ENCODE data around the gene NUP50.

NUP50 gene

DNA sequence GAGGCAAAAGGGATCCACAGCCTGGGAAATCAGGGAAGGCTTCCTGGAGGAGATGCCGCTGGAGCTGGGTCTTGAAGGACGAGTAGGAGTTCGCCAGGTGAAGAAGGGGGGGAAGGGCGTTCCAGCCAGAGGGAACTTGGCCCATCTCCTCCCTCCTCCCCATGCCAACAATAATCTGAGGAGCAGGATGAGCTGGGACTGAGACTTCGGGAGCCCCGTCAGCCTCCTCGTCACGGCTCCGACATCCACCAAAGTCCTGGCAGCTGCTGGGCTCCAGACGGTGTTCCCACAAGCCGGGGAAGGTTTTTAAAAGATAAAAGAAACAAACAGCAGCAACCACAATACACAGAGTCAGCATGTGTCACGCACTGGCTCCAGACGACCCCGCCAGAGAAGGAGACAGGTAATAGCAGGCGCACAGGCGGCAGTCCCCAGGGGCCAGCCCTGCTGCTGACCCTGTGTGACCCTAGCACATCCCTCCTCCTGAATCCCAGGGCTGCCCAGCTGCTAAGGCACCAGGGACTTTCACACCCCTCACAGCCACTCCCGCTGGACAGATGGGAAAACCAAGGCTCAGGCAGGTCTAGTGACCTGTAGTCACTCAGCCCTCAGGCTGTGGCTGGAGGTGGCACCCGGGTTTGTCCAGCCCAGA is 37.3 kb downstream of the NUP50 start:
- H3K36me3 ChIP-seq: peaks cover 100% of the 10 kb centered on the region
- no peak overlapping the region for H3K4me3 ChIP-seq (ENCODE audit: low read depth in 1 of 2, low read length in 1 of 2)
- H3K4me1 ChIP-seq (ENCODE audit: control insufficient read depth in 1 of 2, insufficient read depth in 1 of 2, low read depth in 1 of 2, low read length in 1 of 2): no peaks in the 10 kb centered on the region
- H3K27me3 ChIP-seq: no peaks in the 10 kb centered on the region
- TF ChIP-seq, protein P1, sequence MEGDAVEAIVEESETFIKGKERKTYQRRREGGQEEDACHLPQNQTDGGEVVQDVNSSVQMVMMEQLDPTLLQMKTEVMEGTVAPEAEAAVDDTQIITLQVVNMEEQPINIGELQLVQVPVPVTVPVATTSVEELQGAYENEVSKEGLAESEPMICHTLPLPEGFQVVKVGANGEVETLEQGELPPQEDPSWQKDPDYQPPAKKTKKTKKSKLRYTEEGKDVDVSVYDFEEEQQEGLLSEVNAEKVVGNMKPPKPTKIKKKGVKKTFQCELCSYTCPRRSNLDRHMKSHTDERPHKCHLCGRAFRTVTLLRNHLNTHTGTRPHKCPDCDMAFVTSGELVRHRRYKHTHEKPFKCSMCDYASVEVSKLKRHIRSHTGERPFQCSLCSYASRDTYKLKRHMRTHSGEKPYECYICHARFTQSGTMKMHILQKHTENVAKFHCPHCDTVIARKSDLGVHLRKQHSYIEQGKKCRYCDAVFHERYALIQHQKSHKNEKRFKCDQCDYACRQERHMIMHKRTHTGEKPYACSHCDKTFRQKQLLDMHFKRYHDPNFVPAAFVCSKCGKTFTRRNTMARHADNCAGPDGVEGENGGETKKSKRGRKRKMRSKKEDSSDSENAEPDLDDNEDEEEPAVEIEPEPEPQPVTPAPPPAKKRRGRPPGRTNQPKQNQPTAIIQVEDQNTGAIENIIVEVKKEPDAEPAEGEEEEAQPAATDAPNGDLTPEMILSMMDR (IDR thresholded peaks at IDR 0.05): no peak
- no peak overlapping the region for H3K27ac ChIP-seq
- no peaks in the 10 kb centered on the region for H3K9me3 ChIP-seq

DNA sequence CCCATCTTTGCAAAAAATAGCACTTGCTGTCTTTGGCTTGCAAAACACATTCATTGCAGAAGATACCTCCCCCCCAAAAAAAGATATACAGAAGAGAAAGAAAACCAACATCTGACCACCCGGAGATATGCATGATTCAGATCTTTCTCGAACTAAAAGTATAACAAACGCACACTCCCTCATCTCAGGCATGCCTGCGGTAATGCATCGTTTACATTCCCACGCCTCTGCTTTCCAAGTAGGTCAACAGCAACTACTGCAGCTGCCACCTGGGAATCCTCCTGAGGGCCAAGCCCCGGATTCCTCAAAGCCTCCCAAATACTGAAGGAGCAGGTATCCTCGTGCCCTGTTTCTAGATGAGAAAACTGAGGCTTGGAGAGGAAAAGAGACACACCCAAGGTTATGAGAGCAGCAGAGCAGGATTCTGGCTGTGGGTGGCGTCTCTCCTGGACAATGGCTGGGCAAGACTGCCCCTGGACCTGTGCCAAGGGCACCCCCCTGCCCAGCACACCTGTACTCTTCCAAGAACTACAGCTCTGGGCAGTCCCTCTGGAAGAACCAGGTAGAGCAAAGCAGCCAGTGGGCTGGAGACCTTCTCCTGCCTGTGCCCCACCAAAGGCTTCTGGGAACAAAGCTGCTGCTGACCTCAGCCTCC is 38.1 kb downstream of the NUP50 start:
- Histone ChIP-seq H3K27ac (no peak overlapping the region), H3K4me3 (ENCODE audit: low read depth in 1 of 2, low read length in 1 of 2) (no peak overlapping the region), H3K36me3 (peaks cover 100% of the 10 kb centered on the region), H3K9me3 (no peaks in the 10 kb centered on the region), H3K4me1 (ENCODE audit: control insufficient read depth in 1 of 2, insufficient read depth in 1 of 2, low read depth in 1 of 2, low read length in 1 of 2) (no peaks in the 10 kb centered on the region), H3K27me3 (no peaks in the 10 kb centered on the region)
- TF ChIP-seq, protein P1 (IDR thresholded peaks at IDR 0.05): no peak

DNA sequence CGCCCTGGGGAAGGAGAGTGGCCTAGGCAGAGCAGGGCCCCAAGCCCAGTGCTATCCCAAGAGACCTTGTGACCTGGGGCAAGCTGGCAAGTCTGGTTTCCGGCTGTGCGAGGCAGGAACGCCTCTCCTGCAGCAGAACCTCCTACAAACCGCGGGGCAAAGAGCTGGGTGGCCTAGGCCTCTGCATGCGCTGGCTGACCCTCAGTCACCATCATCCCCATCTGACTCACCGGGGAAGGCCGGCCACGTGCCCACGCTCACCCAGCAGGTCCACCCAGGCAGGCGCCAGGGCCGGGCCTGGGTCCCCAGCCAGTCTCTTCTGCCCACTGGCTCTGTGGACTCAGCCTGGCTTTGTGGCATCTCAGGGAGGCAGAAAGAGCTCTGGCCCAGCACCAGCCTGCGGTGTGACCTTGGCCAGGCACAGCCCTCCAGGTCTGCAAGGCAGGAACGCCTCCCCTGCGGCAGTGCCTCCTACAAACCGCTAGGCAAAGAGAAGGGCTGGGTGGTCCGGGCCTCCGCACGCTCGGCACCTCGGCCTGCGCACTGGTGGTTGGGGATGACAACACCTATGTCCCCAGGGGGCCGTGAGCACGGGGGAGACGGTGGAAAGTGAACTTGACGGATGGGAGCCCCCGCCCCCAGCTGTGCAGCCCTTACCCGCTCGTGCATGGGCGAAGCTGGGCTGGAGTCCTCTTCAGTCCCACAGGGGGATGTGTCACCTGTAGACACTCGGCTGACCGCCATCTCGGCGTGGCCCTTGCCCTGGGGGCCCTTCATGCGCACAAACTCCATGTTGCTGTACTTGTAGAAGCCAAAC is 38.8 kb downstream of the NUP50 start:
- H3K4me3 ChIP-seq (ENCODE audit: low read depth in 1 of 2, low read length in 1 of 2): no peak overlapping the region
- no peaks in the 10 kb centered on the region for H3K9me3 ChIP-seq
- no peak overlapping the region for H3K27ac ChIP-seq
- H3K4me1 ChIP-seq (ENCODE audit: control insufficient read depth in 1 of 2, insufficient read depth in 1 of 2, low read depth in 1 of 2, low read length in 1 of 2): no peaks in the 10 kb centered on the region
- peaks cover 97% of the 10 kb centered on the region for H3K36me3 ChIP-seq
- H3K27me3 ChIP-seq: no peaks in the 10 kb centered on the region
- TF ChIP-seq, protein P1 (IDR thresholded peaks at IDR 0.05): no peak

DNA sequence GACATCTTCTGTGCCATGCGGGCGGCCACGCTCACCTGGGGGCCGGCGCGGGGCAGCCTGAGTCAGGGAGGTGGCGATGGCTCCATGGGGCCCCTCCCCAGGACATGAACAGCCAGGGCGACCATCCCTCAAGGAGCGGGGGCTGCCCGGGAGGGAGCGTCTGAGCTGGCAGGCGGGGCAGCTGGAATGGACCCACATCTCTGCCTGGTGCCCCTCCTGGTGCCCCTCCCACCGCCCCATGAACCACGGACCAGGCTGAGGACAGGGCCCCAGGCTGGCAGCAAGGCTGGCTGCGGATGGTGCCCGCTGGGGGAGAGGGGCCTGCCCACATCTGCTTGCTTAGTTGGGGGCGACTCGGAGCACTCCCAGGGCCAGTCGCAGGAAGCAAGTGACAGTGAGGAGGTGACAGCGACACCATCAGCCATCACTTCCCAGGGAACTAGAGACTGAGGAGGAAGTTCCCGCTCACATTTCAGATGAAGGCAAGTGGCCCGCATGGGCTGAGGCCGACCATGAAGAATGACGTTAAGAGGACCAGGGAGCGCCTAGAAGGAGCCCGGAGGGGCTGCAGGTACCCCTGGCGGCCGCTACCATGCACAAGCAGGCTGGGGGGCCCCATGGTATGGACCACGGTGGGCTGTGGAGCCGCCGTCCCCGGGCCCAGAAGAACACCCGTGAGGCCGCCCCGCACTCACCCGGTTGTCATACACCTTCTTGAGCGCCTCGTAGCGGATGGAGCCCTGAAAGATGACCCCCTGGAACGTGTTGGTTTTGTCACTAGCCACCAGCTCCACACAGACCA is 39.6 kb downstream of the NUP50 start:
- Histone ChIP-seq H3K4me1 (ENCODE audit: control insufficient read depth in 1 of 2, insufficient read depth in 1 of 2, low read depth in 1 of 2, low read length in 1 of 2) (no peaks in the 10 kb centered on the region), H3K4me3 (ENCODE audit: low read depth in 1 of 2, low read length in 1 of 2) (no peak overlapping the region), H3K9me3 (no peaks in the 10 kb centered on the region), H3K27me3 (no peaks in the 10 kb centered on the region), H3K36me3 (peaks cover 97% of the 10 kb centered on the region), H3K27ac (no peak overlapping the region)
- TF ChIP-seq, protein P1 (IDR thresholded peaks at IDR 0.05): no peak

DNA sequence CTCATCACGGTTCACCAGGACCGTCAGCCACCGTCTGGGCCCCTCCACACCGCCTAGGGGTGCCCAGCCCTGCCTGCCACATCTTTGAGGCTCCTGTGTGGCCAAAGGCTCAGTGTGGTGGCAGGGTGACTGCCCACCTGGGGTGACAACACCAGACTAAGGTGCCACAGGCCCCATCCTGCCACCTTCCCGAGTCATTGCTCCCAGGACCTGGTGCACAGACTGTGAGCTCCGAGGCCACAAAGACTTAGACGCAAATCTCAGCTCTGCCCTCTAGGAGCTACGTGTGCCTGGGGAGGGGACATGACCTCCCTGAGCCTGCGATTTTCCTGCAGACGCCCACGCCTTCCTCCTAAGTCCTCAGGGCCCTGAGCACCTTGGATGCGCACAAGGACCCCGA is 40.5 kb downstream of the NUP50 start:
- H3K27ac ChIP-seq: no peak overlapping the region
- peaks cover 97% of the 10 kb centered on the region for H3K36me3 ChIP-seq

More for the DNA sequence above, 40.5 kb downstream of the NUP50 start:
- no peaks in the 10 kb centered on the region for H3K27me3 ChIP-seq
- no peak overlapping the region for H3K4me3 ChIP-seq (ENCODE audit: low read depth in 1 of 2, low read length in 1 of 2)
- TF ChIP-seq, protein P1 (IDR thresholded peaks at IDR 0.05): no peak
- H3K4me1 ChIP-seq (ENCODE audit: control insufficient read depth in 1 of 2, insufficient read depth in 1 of 2, low read depth in 1 of 2, low read length in 1 of 2): no peaks in the 10 kb centered on the region
- H3K9me3 ChIP-seq: no peaks in the 10 kb centered on the region
